ENCODE measurements around the gene KLC4.
"Not testable (repeated sequence)": the region's sequence is repeated elsewhere in the genome, so short reads cannot be mapped to it uniquely, and the experiment has no call there.

Gene KLC4

GRCh38 chr6:43037197-43037596 lies 22.2 kb upstream of the KLC4 start:
- no peak for DNase-seq

GRCh38 chr6:43037706-43038105 lies 21.7 kb upstream of the KLC4 start:
- no peak for DNase-seq

- DNase-seq, result no peak
Observed at GRCh38 chr6:43038727-43039126, 20.7 kb upstream of the KLC4 start.

DNA sequence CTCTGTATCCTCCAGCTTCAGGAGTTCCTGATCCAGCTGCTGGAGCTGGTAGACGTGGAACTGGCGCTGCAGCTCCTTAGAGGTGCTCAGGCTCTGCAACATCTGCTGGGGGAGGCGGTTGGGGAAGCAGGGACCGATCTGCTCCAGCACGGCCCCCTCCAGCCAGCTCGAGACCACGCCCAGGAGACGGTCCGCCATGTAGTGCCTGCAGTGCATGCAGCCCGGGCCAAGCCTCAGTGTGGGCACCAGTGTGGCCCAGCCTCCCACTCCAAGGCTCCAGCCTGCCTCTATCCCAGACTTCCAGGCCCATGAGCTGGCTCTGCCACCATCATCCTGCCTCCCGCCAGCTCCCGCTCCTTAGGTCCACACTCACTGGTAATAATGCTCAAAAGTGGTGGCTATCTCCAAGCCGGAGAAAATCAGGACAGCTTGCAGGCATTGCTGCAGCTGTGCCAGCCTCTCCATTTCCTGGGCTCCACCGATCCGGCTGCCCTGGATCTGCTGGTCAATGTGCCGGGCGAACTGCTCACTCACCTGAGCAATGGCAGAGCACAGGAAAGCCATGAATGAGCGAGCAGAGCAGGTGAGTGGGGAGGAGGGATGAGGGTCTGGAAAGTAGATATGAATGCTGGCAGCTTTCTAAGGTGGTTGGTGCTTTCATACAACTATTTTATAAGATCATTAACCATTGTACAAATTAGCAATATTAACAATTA lies 18.7 kb upstream of the KLC4 start:
- DNase-seq, result no peak

- not testable (repeated sequence) for DNase-seq
Observed at GRCh38 chr6:43041475-43041874, 18.0 kb upstream of the KLC4 start.

GRCh38 chr6:43043310-43043709 lies 16.1 kb upstream of the KLC4 start:
- DNase-seq, result no peak

- no peak for DNase-seq
Observed at GRCh38 chr6:43045371-43045930, 14.0 kb upstream of the KLC4 start.

GRCh38 chr6:43047998-43048397 lies 11.4 kb upstream of the KLC4 start:
- DNase-seq, result no peak

DNA sequence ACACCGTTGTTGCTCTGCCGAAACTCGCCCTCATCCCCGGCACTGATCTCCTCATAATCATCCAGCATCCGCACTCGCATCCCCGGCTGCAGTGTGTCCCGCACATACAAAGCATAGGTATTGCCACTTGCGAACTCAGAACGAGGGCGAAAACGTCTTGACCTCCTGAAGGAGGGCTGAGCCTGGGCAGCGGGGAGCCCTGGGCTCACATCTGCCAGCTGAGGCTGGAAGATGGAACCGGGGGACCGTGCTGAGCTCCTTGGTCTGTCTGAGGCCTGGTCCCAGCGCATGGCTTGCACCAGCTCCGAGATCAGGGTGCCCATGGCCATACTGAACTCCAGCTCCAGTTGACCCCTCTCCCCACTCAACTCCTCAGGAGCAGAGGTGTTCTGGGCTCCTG lies 8.4 kb upstream of the KLC4 start:
- DNase-seq, result no peak

GRCh38 chr6:43052225-43052841 lies 7.1 kb upstream of the KLC4 start:
- DNase-seq, result no peak

DNA sequence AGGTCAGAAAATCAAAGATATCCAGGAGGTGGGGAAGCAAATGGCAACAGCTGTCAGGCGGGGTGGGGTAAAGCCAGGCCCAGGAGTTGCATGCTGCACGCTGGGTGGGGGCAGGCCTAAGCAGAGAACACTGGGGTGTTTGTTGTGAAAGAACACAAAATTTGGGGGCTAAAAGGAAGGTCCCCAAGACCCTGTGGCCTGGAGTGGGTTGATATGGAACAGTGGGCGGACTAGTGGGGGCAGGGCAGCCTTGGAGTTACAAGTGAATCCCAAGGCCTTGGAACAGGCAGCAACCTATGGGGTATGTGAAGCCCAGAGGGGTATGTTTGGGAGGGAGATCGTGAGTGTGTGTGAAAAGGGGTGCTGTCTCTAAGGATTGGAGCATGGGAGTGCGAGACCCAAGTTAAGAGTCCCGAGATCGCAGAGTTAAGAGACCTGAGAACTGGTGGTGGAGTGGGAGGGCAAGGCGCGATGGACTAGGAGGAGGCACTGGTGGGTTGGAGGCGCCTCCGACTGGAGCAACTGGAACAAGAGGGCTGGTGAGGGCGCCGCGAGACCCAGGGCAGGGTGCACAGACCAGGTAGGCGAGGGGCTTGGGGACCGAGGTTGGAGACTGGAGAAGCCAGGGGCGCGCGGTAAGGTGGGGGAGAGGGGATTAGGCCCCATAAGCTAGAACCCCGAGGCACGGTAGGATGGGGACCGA lies 6.4 kb upstream of the KLC4 start:
- peak in 1 of 2 donors; percentile 9 for DNase-seq

DNA sequence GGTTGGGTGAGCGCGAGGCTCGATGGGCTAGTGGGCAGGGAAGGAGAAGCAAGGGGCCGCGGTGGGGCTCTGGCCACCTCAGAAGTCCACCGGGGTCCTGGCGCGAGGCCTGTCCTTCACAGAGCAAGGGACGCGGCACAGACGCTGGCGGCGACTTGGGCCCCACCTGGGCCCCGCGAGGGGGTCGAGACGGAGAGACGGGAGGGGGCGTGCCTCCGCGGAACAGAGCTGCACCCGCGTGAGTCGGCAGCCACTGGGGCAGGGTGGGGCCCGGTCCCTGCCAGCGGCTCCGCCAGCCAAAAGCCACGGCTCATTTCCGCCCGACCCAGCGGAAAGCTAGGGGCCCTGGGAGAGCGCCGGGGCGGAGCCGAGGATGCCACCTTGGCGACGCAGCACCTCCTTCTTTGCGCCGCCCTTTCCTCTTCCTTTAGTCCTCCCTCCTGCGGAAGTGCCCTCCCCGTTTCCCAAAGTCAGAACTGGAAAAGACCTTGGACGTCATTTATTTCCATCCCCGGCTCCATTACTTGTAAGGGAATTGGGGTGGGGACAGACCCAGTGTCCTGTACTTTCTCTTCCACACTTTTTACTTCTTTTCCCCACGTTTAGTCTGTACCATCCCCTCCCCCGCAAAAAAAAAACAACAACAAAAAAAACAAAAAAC lies 5.8 kb upstream of the KLC4 start, which contains the start of gene CUL7:
CUL7 (minus strand) TSS at position 307 of the 661 bp plus-strand sequence. CDS start 1,063 bp downstream, outside the sequence.
- peak; percentile 83 to 85 for DNase-seq

DNA sequence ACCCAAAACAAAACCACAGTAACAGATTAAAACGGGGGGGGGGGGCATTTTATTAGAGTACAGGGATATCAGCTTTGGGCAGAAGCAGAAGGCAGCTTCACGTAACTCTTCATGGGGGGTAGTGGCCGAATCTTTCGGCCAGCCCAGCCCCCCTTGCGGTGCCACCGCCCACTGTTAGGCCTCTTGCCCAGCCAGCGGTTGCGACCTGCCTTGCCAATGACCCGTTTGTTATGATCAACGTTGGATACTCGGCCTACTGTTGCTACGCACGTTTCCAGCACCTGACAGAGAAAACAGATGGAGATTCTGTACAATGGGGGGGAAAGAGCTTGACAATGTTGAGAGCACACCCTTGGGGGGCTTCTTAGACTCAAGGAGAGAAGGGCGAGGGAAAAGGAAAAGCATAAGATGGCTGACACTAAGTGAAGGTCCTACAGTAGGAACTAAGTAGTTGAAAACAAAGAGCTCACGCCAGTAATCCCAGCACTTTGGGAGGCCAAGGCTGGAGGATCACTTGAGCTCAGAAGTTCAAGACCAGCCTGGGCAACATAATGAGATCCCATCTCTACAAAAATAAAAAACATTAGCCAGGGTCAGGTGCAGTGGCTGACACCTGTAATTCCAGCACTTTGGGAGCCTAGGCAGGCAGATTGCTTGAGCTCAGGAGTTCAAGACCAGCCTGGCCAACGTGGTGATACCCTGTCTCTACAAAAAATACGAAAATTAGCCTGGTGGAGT lies 5.1 kb upstream of the KLC4 start:
- no peak for DNase-seq

DNA sequence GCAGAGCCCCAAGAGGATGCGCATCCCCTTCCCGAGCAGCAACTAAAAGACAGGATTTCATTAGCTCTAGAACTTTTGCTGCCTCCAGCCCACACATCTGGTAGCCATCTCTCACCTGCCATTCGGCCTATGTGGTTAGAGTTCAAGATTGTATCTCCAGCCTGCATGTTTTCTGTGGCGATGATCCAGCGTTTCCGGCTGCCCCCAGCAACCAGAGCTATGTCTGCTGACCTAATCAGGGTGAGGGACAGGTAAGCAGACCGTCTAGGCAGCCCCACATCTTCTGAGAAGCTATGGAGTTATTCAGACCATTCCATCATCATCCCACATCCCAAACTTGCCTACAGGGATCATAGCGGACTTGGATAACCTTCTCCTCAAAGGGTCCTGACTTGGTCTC lies 3.5 kb upstream of the KLC4 start:
- DNase-seq, result no peak

- no peak for DNase-seq
Observed at GRCh38 chr6:43058531-43058930, 900 bp upstream of the KLC4 start.

GRCh38 chr6:43060034-43060754 lies 763 bp downstream of the KLC4 start:
- no peak for DNase-seq

GRCh38 chr6:43060755-43061633 lies 1.6 kb downstream of the KLC4 start:
- DNase-seq, result no peak

DNA sequence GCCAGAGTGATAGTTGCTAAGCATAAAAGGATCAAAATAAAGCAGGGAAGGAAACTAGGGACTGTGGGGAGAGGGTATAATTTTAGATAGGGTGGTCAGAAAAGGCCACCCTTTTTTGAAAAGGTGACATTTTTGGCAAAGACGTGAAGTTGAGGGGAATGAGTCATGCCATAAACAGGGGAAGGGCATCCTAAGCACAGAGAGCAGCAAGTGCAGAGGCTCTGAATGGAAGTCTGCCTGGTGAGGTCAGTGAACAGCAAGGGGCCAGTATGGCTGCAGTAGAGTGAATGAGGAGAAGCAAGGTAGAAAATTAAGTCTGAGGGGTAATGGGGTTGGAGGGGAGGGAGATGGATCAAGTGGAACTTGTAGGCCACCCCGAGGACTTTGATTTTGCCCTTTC lies 2.4 kb downstream of the KLC4 start:
- DNase-seq, result no peak

DNA sequence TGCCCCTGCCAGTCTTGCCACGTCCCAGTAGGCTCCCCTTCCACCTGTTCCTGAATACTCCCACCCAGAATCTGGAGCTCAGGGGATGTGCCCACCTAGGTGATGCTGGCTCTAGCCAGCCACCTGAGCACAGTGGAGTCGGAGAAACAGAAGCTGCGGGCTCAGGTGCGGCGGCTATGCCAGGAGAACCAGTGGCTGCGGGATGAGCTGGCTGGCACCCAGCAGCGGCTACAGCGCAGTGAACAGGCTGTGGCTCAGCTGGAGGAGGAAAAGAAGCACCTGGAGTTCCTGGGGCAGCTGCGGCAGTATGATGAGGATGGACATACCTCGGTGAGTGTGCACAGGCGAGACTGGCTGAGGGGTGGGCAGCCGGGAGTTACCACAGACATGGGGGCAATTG lies 3.4 kb downstream of the KLC4 start:
- DNase-seq, result no peak

- DNase-seq, result no peak
Observed at GRCh38 chr6:43070028-43070632, 10.7 kb downstream of the KLC4 start.
